ENCODE measurements around the gene PCBD1. TPM values are rescaled to one million over a fixed set of nuclear protein-coding genes. Genes with fewer than 3 reads are reported as not detected.

Gene PCBD1
- polyA plus RNA-seq, 2 of the 4 experiments (the other 2 are of a cell fraction), result 169 to 211 TPM

DNA sequence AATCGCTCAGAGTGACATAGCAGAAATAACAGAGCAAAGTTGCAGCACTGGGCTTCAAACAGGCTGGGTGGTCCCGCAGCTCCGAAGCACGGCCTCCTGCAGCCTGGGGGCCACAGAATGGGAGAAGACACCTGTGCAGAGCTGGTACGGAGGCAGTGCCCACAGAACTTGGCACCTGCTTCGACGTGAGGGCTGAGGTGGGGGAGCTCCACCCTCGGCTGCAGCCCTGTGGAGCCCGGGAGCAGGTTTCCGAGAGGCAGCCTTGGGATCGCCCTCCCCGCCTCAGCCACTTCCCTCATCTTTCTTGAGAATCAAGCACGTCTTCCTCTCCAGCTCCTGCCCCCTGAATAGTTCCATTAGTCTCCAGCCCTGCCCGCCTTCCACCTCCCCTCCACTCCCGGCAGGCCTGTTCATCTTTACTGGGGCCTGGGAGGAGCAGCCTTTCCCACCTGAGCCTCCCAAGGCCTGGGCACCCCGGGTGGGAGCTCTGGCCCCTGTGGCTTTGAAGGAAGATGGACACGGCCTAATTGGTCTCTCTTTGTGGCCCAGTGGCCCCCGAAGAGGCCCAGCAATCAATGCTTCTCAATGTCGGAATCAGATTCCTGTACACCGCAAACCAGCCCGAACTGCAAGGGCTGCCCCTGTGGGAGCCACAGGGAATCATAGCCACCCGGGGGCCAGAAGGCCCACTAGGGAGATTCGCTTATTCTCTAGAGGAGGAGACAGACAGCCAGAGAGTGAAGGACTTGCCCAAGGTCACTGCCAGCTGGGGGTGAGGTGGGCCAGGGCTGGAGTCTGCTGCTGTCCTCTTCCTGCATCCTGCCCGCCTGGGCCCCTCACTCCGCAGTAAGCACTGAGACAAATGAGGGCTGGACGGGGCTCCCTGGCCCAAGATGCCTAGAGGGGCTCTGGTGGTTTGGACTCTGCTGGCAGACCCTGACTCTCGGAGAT, 17.0 kb upstream of the PCBD1 start (continued):
- TF ChIP-seq, protein P1, sequence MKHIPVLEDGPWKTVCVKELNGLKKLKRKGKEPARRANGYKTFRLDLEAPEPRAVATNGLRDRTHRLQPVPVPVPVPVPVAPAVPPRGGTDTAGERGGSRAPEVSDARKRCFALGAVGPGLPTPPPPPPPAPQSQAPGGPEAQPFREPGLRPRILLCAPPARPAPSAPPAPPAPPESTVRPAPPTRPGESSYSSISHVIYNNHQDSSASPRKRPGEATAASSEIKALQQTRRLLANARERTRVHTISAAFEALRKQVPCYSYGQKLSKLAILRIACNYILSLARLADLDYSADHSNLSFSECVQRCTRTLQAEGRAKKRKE (CRISPR knock-in tag; IDR thresholded peaks at IDR 0.05; ENCODE audit: low read depth), result no peak
- TF ChIP-seq CBX2 (IDR thresholded peaks at IDR 0.05; ENCODE audit: borderline replicate concordance, low read depth) (no peak), NPAS2 (CRISPR knock-in tag; IDR thresholded peaks at IDR 0.05; ENCODE audit: borderline replicate concordance) (no peak)

DNA sequence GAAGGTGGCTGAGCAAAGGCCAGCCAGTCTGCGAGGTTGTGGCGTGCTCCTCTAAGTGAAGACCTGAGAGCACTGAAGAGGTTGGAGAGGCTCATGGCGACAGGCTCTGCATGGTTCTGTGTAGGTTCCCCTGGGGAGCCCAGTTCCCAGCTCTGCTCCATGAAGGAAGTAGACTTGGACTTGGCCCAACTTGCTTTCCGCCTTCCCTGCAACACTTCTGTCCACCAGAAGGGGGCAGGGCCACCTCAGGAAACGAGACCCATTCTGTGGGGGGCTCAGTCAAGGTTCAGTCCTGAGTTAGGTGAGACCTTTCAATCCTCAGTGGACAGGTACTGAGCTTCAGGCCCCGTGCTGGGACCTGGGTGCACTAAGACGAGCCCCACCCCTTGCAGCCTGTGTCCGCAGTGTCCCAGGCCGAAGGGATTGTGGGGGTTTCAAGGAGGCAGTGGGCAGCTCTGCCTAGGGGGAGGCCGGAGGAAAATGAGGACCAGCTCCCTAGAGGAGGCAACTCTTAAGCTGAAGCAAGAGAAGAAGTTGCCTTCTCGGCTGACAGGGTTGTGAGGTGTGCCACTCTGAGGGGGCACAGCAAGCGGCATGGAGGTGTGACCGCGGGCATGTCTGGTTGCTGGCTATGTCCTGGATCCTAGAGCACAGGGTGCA, 15.0 kb upstream of the PCBD1 start:
- DNase-seq (ENCODE audit: low read depth in 1 of 2, low spot score in 1 of 2) (peak; percentile 59 to 62), FAIRE-seq (no peak), ATAC-seq (peak; percentile 51 to 77)
- POLR2A ChIA-PET, result no interaction called here
- no peak overlapping the region for H3K27ac ChIP-seq
- no peak overlapping the region for H3K4me3 ChIP-seq
- TF ChIP-seq ZNF302 (CRISPR knock-in tag; IDR thresholded peaks at IDR 0.05) (no peak), MAFK (IDR thresholded peaks at IDR 0.05; ENCODE audit: partially characterized antibody) (no peak), SMC3 (IDR thresholded peaks at IDR 0.05) (peak; percentile 66), RARB (CRISPR knock-in tag; IDR thresholded peaks at IDR 0.05) (no peak), ZFP36 (IDR thresholded peaks at IDR 0.05; ENCODE audit: borderline replicate concordance, partially characterized antibody) (no peak), POLR2A (IDR thresholded peaks at IDR 0.05; ENCODE audit: low read length) (no peak), PHF8 (IDR thresholded peaks at IDR 0.05; ENCODE audit: borderline replicate concordance, low read depth) (no peak), HOXB5 (CRISPR knock-in tag; IDR thresholded peaks at IDR 0.05) (no peak), ESRRA (IDR thresholded peaks at IDR 0.05; ENCODE audit: borderline replicate concordance, low read length) (no peak), PBX3 (IDR thresholded peaks at IDR 0.05) (no peak), FOSL2 (IDR thresholded peaks at IDR 0.05) (no peak), FOSL2 (CRISPR knock-in tag; IDR thresholded peaks at IDR 0.05) (no peak), POLR2AphosphoS2 (conservative IDR thresholded peaks at IDR 0.05; ENCODE audit: low read length) (no peak), MAZ (IDR thresholded peaks at IDR 0.05; ENCODE audit: borderline replicate concordance, low read depth, low read length) (no peak), CBX2 (IDR thresholded peaks at IDR 0.05; ENCODE audit: borderline replicate concordance, low read depth) (no peak), CBX8 (IDR thresholded peaks at IDR 0.05) (no peak), RAD21 (conservative IDR thresholded peaks at IDR 0.05 in 1 of 2, IDR thresholded peaks at IDR 0.05 in 1 of 2) (peak; percentile 83 to 93)
- TF ChIP-seq, protein P2, sequence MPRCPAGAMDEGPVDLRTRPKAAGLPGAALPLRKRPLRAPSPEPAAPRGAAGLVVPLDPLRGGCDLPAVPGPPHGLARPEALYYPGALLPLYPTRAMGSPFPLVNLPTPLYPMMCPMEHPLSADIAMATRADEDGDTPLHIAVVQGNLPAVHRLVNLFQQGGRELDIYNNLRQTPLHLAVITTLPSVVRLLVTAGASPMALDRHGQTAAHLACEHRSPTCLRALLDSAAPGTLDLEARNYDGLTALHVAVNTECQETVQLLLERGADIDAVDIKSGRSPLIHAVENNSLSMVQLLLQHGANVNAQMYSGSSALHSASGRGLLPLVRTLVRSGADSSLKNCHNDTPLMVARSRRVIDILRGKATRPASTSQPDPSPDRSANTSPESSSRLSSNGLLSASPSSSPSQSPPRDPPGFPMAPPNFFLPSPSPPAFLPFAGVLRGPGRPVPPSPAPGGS (IDR thresholded peaks at IDR 0.05), result no peak
- TF ChIP-seq, protein P3, sequence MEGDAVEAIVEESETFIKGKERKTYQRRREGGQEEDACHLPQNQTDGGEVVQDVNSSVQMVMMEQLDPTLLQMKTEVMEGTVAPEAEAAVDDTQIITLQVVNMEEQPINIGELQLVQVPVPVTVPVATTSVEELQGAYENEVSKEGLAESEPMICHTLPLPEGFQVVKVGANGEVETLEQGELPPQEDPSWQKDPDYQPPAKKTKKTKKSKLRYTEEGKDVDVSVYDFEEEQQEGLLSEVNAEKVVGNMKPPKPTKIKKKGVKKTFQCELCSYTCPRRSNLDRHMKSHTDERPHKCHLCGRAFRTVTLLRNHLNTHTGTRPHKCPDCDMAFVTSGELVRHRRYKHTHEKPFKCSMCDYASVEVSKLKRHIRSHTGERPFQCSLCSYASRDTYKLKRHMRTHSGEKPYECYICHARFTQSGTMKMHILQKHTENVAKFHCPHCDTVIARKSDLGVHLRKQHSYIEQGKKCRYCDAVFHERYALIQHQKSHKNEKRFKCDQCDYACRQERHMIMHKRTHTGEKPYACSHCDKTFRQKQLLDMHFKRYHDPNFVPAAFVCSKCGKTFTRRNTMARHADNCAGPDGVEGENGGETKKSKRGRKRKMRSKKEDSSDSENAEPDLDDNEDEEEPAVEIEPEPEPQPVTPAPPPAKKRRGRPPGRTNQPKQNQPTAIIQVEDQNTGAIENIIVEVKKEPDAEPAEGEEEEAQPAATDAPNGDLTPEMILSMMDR (IDR thresholded peaks at IDR 0.05), result peak; percentile 75
- CTCF ChIA-PET, result interaction anchor here (0.6 to 17.2 kb wide), 74 partner anchors 9 to 855 kb away, joined by 3 to 362 read pairs (median 4); partner anchors contain the start of genes PCBD1 and UNC5B
- 0 out of 3 replicates have a peak, but pooled peaks cover 3% of the 10 kb centered on the region for H3K4me1 ChIP-seq
- WGBS (ENCODE audit: missing lambda C conversion rate), result 41% methylated on average over 13 of the region's 14 CpGs
- 0 out of 3 replicates have a peak overlapping the region, but pooled peaks have one; percentile 17 for H3K4me2 ChIP-seq
- no peaks in the 10 kb centered on the region for H3K9me3 ChIP-seq
